SK-N-SH treated with all-trans-retinoic acid at 6 μM for 48 hours (cell line): ENCODE data around the gene MEG3.

Source experiments
- ATAC-seq: fragments of 200-7000 bp; cut with Tn5 transposase; 3 replicates; pipeline ENCODE4 v1.9.1; 2020; ENCODE audit warnings: mild to moderate bottlenecking, moderate library complexity
- ARNTL ChIP-seq: fragments of 450-650 bp; formaldehyde crosslinking; IDR thresholded peaks from 2 replicates; pipeline ENCODE4 v1.5.0; 2020; ENCODE audit warnings: low read depth, mild to moderate bottlenecking, moderate library complexity, borderline replicate concordance
- CSDC2 ChIP-seq: fragments of 250-450 bp; sonication (Bioruptor Pico); IDR thresholded peaks from 2 replicates; pipeline ENCODE4 v1.5.0; 2020; ENCODE audit warnings: mild to moderate bottlenecking, moderate library complexity
- CSRNP3 ChIP-seq: fragments of 250-450 bp; sonication (Bioruptor Pico); IDR thresholded peaks from 2 replicates; pipeline ENCODE4 v1.5.1; 2021; ENCODE audit warnings: mild to moderate bottlenecking, moderate library complexity
- ESRRG ChIP-seq: fragments of 250-450 bp; sonication (Bioruptor Pico); IDR thresholded peaks from 2 replicates; pipeline ENCODE4 v1.6.1; 2021; ENCODE audit warnings: mild to moderate bottlenecking
- GLIS3 ChIP-seq: fragments of 250-450 bp; sonication (Bioruptor Pico); IDR thresholded peaks from 2 replicates; pipeline ENCODE4 v1.5.0; 2020; ENCODE audit warnings: mild to moderate bottlenecking, moderate library complexity
- ISL1 ChIP-seq: fragments of 250-450 bp; sonication (Bioruptor Pico); IDR thresholded peaks from 2 replicates; pipeline ENCODE4 v2.1.2; 2022; ENCODE audit warnings: mild to moderate bottlenecking, moderate library complexity
- OSR1 ChIP-seq: fragments of 250-450 bp; sonication (Bioruptor Pico); IDR thresholded peaks from 2 replicates; pipeline ENCODE4 v1.8.0; 2022; ENCODE audit warnings: moderate library complexity, mild to moderate bottlenecking, inconsistent platforms
- PATZ1 ChIP-seq: fragments of 250-450 bp; sonication (Bioruptor Pico); IDR thresholded peaks from 2 replicates; pipeline ENCODE4 v1.8.0; 2020; ENCODE audit warnings: mild to moderate bottlenecking, moderate library complexity, borderline replicate concordance
- POU6F1 ChIP-seq: fragments of 250-450 bp; sonication (Bioruptor Pico); IDR thresholded peaks from 2 replicates; pipeline ENCODE4 v1.8.0; 2021; ENCODE audit warnings: low read depth, mild to moderate bottlenecking, moderate library complexity, borderline replicate concordance
- PPARA ChIP-seq: fragments of 250-450 bp; sonication (Bioruptor Pico); IDR thresholded peaks from 2 replicates; pipeline ENCODE4 v1.5.0; 2020; ENCODE audit warnings: mild to moderate bottlenecking, borderline replicate concordance
- RARB ChIP-seq: fragments of 250-450 bp; sonication (Bioruptor Pico); IDR thresholded peaks from 2 replicates; pipeline ENCODE4 v1.8.0; 2021; ENCODE audit warnings: mild to moderate bottlenecking, moderate library complexity
- TCF4 ChIP-seq: fragments of 250-450 bp; sonication (Bioruptor Pico); IDR thresholded peaks from 2 replicates; pipeline ENCODE4 v1.8.0; 2021; ENCODE audit warnings: mild to moderate bottlenecking, moderate library complexity, borderline replicate concordance
- TOX ChIP-seq: fragments of 250-450 bp; sonication (Bioruptor Pico); IDR thresholded peaks from 2 replicates; pipeline ENCODE4 v1.8.0; 2021; ENCODE audit warnings: mild to moderate bottlenecking, moderate library complexity, borderline replicate concordance
- TSHZ2 ChIP-seq: fragments of 250-450 bp; sonication (Bioruptor Pico); IDR thresholded peaks from 2 replicates; pipeline ENCODE4 v1.5.0; 2020; ENCODE audit warnings: mild to moderate bottlenecking, moderate library complexity
- ZFP3 ChIP-seq: fragments of 250-450 bp; sonication (Bioruptor Pico); IDR thresholded peaks from 2 replicates; pipeline ENCODE4 v1.5.0; 2020; ENCODE audit warnings: mild to moderate bottlenecking, moderate library complexity
- ZFP30 ChIP-seq: fragments of 450-650 bp; formaldehyde crosslinking; IDR thresholded peaks from 2 replicates; pipeline ENCODE4 v1.5.0; 2022; ENCODE audit warnings: mild to moderate bottlenecking, moderate library complexity
- ZNF565 ChIP-seq: fragments of 450-650 bp; formaldehyde crosslinking; conservative IDR thresholded peaks from 2 replicates; pipeline ENCODE4 v1.5.0; 2020; ENCODE audit warnings: low read depth, mild to moderate bottlenecking, moderate library complexity
- ZNF70 ChIP-seq: fragments of 450-650 bp; formaldehyde crosslinking; IDR thresholded peaks from 2 replicates; pipeline ENCODE4 v1.5.0; 2020; ENCODE audit warnings: mild to moderate bottlenecking, moderate library complexity
- ZNF8 ChIP-seq: fragments of 450-650 bp; formaldehyde crosslinking; IDR thresholded peaks from 2 replicates; pipeline ENCODE4 v1.5.0; 2020; ENCODE audit warnings: mild to moderate bottlenecking, moderate library complexity

Gene MEG3

GRCh38 chr14:100865682-100866591, 40.0 kb downstream of the MEG3 start:
- no peak for ATAC-seq
- TF ChIP-seq RARB, result no peak
- no peak for TF ChIP-seq ZFP30 (CRISPR knock-in tag)
- TF ChIP-seq ZNF565 (CRISPR knock-in tag), result no peak
- TF ChIP-seq ISL1, result no peak
- TF ChIP-seq OSR1 (CRISPR knock-in tag), result no peak
- no peak for TF ChIP-seq TCF4 (CRISPR knock-in tag)
- no peak for TF ChIP-seq CSDC2 (CRISPR knock-in tag)
- TF ChIP-seq CSRNP3 (CRISPR knock-in tag), result no peak
- TF ChIP-seq ESRRG (CRISPR knock-in tag), result no peak
- no peak for TF ChIP-seq ARNTL
- no peak for TF ChIP-seq ZFP3
- TF ChIP-seq PATZ1, result no peak
- no peak for TF ChIP-seq ZNF70
- no peak for TF ChIP-seq GLIS3 (CRISPR knock-in tag)
- no peak for TF ChIP-seq PPARA
- TF ChIP-seq TSHZ2 (CRISPR knock-in tag), result no peak
- TF ChIP-seq TOX (CRISPR knock-in tag), result no peak
- no peak for TF ChIP-seq POU6F1

GRCh38 chr14:100866666-100867630, 41.0 kb downstream of the MEG3 start:
- TF ChIP-seq CSRNP3 (CRISPR knock-in tag) (no peak), ZNF8 (no peak), TSHZ2 (CRISPR knock-in tag) (no peak), CSDC2 (CRISPR knock-in tag) (no peak), PPARA (no peak), ZFP3 (no peak), ZNF565 (CRISPR knock-in tag) (no peak), ARNTL (no peak), TOX (CRISPR knock-in tag) (no peak)
- ATAC-seq, result no peak
